Astrocyte (in vitro differentiated cells and primary cell): ENCODE measurements around the gene PPM1M. TPM values are rescaled to one million over a fixed set of nuclear protein-coding genes. Genes with fewer than 3 reads are reported as not detected.

Source experiments
- DNase-seq: peaks from one replicate; pipeline ENCODE4 v3.0.0-alpha.2; 2010; ENCODE audit warnings: low read depth
- FAIRE-seq: peaks from 2 replicates; lab custom pipeline; 2011; peaks lifted over from hg19 to GRCh38; lab: Jason Lieb, UNC
- H2AFZ ChIP-seq: 2 replicates; pipeline ENCODE4 v1.6.0; 2012; ENCODE audit warnings: low read depth, low read length, inconsistent platforms
- H3K27ac ChIP-seq: 2 replicates; pipeline ENCODE4 v1.5.1; 2011; ENCODE audit warnings: low read depth, low read length, inconsistent platforms
- H3K27me3 ChIP-seq: 2 replicates; pipeline ENCODE4 v1.6.0; 2011; ENCODE audit warnings: low read length, inconsistent platforms; ENCODE audit not compliant: insufficient read depth
- H3K36me3 ChIP-seq: 2 replicates; pipeline ENCODE4 v1.5.1; 2011; ENCODE audit warnings: low read length, inconsistent platforms; ENCODE audit not compliant: insufficient read depth
- H3K4me1 ChIP-seq: 2 replicates; pipeline ENCODE4 v1.5.1; 2011; ENCODE audit warnings: low read length, inconsistent platforms; ENCODE audit not compliant: insufficient read depth
- H3K4me2 ChIP-seq: 2 replicates; pipeline ENCODE4 v1.6.0; 2012; ENCODE audit warnings: low read length, inconsistent platforms
- H3K4me3 ChIP-seq: 2 replicates; pipeline ENCODE4 v1.5.1; 2011; ENCODE audit warnings: low read depth, mild to moderate bottlenecking, low read length, inconsistent platforms; ENCODE audit not compliant: insufficient read depth
- H3K79me2 ChIP-seq: 2 replicates; pipeline ENCODE4 v1.6.0; 2012; ENCODE audit warnings: mild to moderate bottlenecking, low read length, inconsistent platforms; ENCODE audit not compliant: insufficient read depth
- H3K9ac ChIP-seq: 2 replicates; pipeline ENCODE4 v1.6.0; 2012; ENCODE audit warnings: mild to moderate bottlenecking, low read length, inconsistent platforms
- H3K9me3 ChIP-seq: 2 replicates; pipeline ENCODE4 v1.5.1; 2012; ENCODE audit warnings: low read depth, mild to moderate bottlenecking, low read length, inconsistent platforms; ENCODE audit not compliant: insufficient read depth
- H4K20me1 ChIP-seq: 2 replicates; pipeline ENCODE4 v1.6.0; 2012; ENCODE audit warnings: low read length, inconsistent platforms; ENCODE audit not compliant: insufficient read depth
- H3K27ac Mint-ChIP-seq: one replicate; pipeline ENCODE4 v1.8.0; 2021; ENCODE audit warnings: mild to moderate bottlenecking, mixed read lengths; ENCODE audit not compliant: unreplicated experiment
- H3K27me3 Mint-ChIP-seq: one replicate; pipeline ENCODE4 v1.8.0; 2021; ENCODE audit warnings: low read depth, mixed read lengths; ENCODE audit not compliant: unreplicated experiment
- H3K36me3 Mint-ChIP-seq: one replicate; pipeline ENCODE4 v1.8.0; 2021; ENCODE audit warnings: low read depth, mixed read lengths; ENCODE audit not compliant: unreplicated experiment
- H3K4me1 Mint-ChIP-seq: one replicate; pipeline ENCODE4 v1.8.0; 2021; ENCODE audit warnings: low read depth, mixed read lengths; ENCODE audit not compliant: unreplicated experiment
- H3K4me3 Mint-ChIP-seq: one replicate; pipeline ENCODE4 v1.8.0; 2021; ENCODE audit warnings: mild to moderate bottlenecking, moderate library complexity, mixed read lengths; ENCODE audit not compliant: unreplicated experiment
- H3K9me3 Mint-ChIP-seq: one replicate; pipeline ENCODE4 v1.8.0; 2021; ENCODE audit warnings: mild to moderate bottlenecking, mixed read lengths; ENCODE audit not compliant: unreplicated experiment
- CTCF ChIP-seq: IDR thresholded peaks from 2 replicates; pipeline ENCODE4 v1.5.1; 2011; ENCODE audit warnings: low read depth, mild to moderate bottlenecking, inconsistent platforms, low read length, moderate library complexity; ENCODE audit not compliant: insufficient read depth
- EZH2 ChIP-seq: IDR thresholded peaks from 2 replicates; pipeline ENCODE4 v1.6.1; 2012; ENCODE audit warnings: mild to moderate bottlenecking, low read length, inconsistent platforms; ENCODE audit not compliant: insufficient read depth
- total RNA-seq: library from RNA; stranded (reverse); gene quantifications from 2 replicates; pipeline ENCODE4 v1.2.1, GENCODE V29; 2021

Gene PPM1M
- total RNA-seq, 1 donor from 2014 or later: 9.1 TPM

GRCh38 chr3:52223449-52224408, 21.8 kb upstream of the PPM1M start:
- Histone ChIP-seq H3K27ac (no peak overlapping the region), H3K9me3 (no peaks in the 10 kb centered on the region), H3K4me3 (no peak overlapping the region), H3K79me2 (no peaks in the 10 kb centered on the region), H3K4me1 (peaks cover 7% of the 10 kb centered on the region), H4K20me1 (peaks cover 9% of the 10 kb centered on the region), H3K36me3 (peaks cover 3% of the 10 kb centered on the region), H2AFZ (no peak overlapping the region), H3K27me3 (no peaks in the 10 kb centered on the region), H3K4me2 (no peak overlapping the region), H3K9ac (no peak overlapping the region)
- DNase-seq: no peak
- Mint-ChIP-seq H3K4me3 (no peak overlapping the region), H3K36me3 (peaks cover 7% of the 10 kb centered on the region), H3K27ac (peak overlapping the region; percentile 78), H3K9me3 (peaks cover 6% of the 10 kb centered on the region), H3K4me1 (no peaks in the 10 kb centered on the region), H3K27me3 (peaks cover 9% of the 10 kb centered on the region)
- TF ChIP-seq EZH2: no peak
- no peak for TF ChIP-seq CTCF
- no peak for FAIRE-seq

- Mint-ChIP-seq H3K9me3 (peaks cover 6% of the 10 kb centered on the region), H3K4me3 (no peak within 1 kb of the TSS), H3K4me1 (no peaks in the 10 kb centered on the region), H3K27me3 (peaks cover 9% of the 10 kb centered on the region), H3K36me3 (peaks cover 14% of the 10 kb centered on the region), H3K27ac (peak within 1 kb of the TSS; percentile 60)
- Histone ChIP-seq H3K36me3 (peaks cover 7% of the 10 kb centered on the region), H2AFZ (no peak within 1 kb of the TSS), H3K9me3 (no peaks in the 10 kb centered on the region), H3K4me2 (no peak within 1 kb of the TSS), H3K27me3 (no peaks in the 10 kb centered on the region), H4K20me1 (peaks cover 26% of the 10 kb centered on the region), H3K4me3 (no peak within 1 kb of the TSS), H3K27ac (no peak within 1 kb of the TSS), H3K79me2 (no peaks in the 10 kb centered on the region), H3K9ac (no peak within 1 kb of the TSS), H3K4me1 (peaks cover under 1% of the 10 kb centered on the region)
- FAIRE-seq: no peak
- no peak for DNase-seq
- TF ChIP-seq EZH2 (no peak), CTCF (no peak)
Measured at GRCh38 chr3:52225452-52226228, 19.9 kb upstream of the PPM1M start, which contains the start of gene TLR9. TLR9 (minus strand) TSS chr3:52225645; CDS start chr3:52225529, 116 bp downstream.
